Smooth muscle cell (in vitro differentiated cells): ENCODE data around the gene NDUFAF8. TPM values are rescaled to one million over a fixed set of nuclear protein-coding genes. Genes with fewer than 3 reads are reported as not detected.

Source experiments
- DNase-seq: peaks from one replicate; lab custom pipeline; 2025; ENCODE audit not compliant: unreplicated experiment; lab: John Stamatoyannopoulos, UW
- H2AFZ ChIP-seq: fragments of 200-600 bp; sonication (generic); 2 replicates; pipeline ENCODE4 v1.6.0; 2016; ENCODE audit warnings: antibody characterized with exemption, low read depth, mild to moderate bottlenecking
- H3F3A ChIP-seq: fragments of 200-600 bp; sonication (generic); 2 replicates; pipeline ENCODE4 v1.6.0; 2017; ENCODE audit warnings: antibody characterized with exemption, low read depth
- H3K27ac ChIP-seq: fragments of 200-600 bp; sonication (generic); 2 replicates; pipeline ENCODE4 v1.5.1; 2016; ENCODE audit warnings: low read depth, mild to moderate bottlenecking
- H3K27me3 ChIP-seq: fragments of 200-600 bp; sonication (generic); 2 replicates; pipeline ENCODE4 v1.6.1; 2016; ENCODE audit warnings: low read depth, mild to moderate bottlenecking
- H3K36me3 ChIP-seq: fragments of 200-600 bp; sonication (generic); 2 replicates; pipeline ENCODE4 v1.5.1; 2016; ENCODE audit warnings: low read depth
- H3K4me1 ChIP-seq: fragments of 200-600 bp; sonication (generic); 2 replicates; pipeline ENCODE4 v1.5.1; 2016; ENCODE audit warnings: low read depth
- H3K4me2 ChIP-seq: fragments of 200-600 bp; sonication (generic); 2 replicates; pipeline ENCODE4 v1.6.0; 2016; ENCODE audit warnings: mild to moderate bottlenecking
- H3K4me3 ChIP-seq: fragments of 200-600 bp; sonication (generic); 2 replicates; pipeline ENCODE4 v1.5.1; 2016; ENCODE audit warnings: mild to moderate bottlenecking
- H3K79me2 ChIP-seq: fragments of 200-600 bp; sonication (generic); 2 replicates; pipeline ENCODE4 v1.6.0; 2016; ENCODE audit warnings: low read depth, mild to moderate bottlenecking
- H3K9ac ChIP-seq: fragments of 200-600 bp; sonication (generic); 2 replicates; pipeline ENCODE4 v1.6.0; 2016; ENCODE audit warnings: low read depth
- H3K9me3 ChIP-seq: fragments of 200-600 bp; sonication (generic); replicated peaks from 2 replicates; pipeline ENCODE4 v1.5.1; 2016; ENCODE audit warnings: low read depth
- H4K20me1 ChIP-seq: fragments of 200-600 bp; sonication (generic); 2 replicates; pipeline ENCODE4 v1.6.0; 2016; ENCODE audit warnings: low read depth
- WGBS: methylation state at CpG from one replicate; pipeline ENCODE4 v1.1.7; 2016; ENCODE audit warnings: low lambda C conversion rate; 5-methylcytosine and 5-hydroxymethylcytosine counted together
- polyA plus RNA-seq: library from polyadenylated mRNA; unstranded; fragments of >200 nt; fragmentation: Nextera tagmentation; extraction: Ambion mirVana; gene quantifications from 2 replicates; pipeline ENCODE4 v1.2.1, GENCODE V29; 2016
- total RNA-seq: library from RNA; depleted of rRNA; stranded (reverse); fragments of >200 nt; gene quantifications from 2 replicates; pipeline ENCODE4 v1.2.3, GENCODE V29; 2014
- TF ChIP-seq, protein P1 (sequence below): fragments of 200-600 bp; sonication (generic); IDR thresholded peaks from 2 replicates; pipeline ENCODE4 v1.5.1; 2017; ENCODE audit warnings: borderline replicate concordance, mild to moderate bottlenecking, antibody characterized with exemption; ENCODE audit not compliant: insufficient read depth, poor library complexity, severe bottlenecking

Gene NDUFAF8
- total and polyA plus RNA-seq, 2 experiments from 2014 or later, result 60.6 to 111 TPM

GRCh38 chr17:81251709-81252301 is 12.7 kb downstream of the NDUFAF8 start:
- H2AFZ ChIP-seq, result no peak overlapping the region
- H3F3A ChIP-seq, result no peaks in the 10 kb centered on the region
- no peaks in the 10 kb centered on the region for H3K9me3 ChIP-seq
- H3K4me1 ChIP-seq, result no peaks in the 10 kb centered on the region
- H3K27me3 ChIP-seq, result no peaks in the 10 kb centered on the region
- no peaks in the 10 kb centered on the region for H3K79me2 ChIP-seq
- no peaks in the 10 kb centered on the region for H3K36me3 ChIP-seq
- no peak overlapping the region for H3K4me3 ChIP-seq
- no peak for DNase-seq
- WGBS, result 92% methylated on average over 29 of the region's 29 CpGs
- H3K9ac ChIP-seq, result no peak overlapping the region
- H3K4me2 ChIP-seq, result no peak overlapping the region
- H4K20me1 ChIP-seq, result peaks cover 23% of the 10 kb centered on the region
- no peak overlapping the region for H3K27ac ChIP-seq
- TF ChIP-seq, protein P1, sequence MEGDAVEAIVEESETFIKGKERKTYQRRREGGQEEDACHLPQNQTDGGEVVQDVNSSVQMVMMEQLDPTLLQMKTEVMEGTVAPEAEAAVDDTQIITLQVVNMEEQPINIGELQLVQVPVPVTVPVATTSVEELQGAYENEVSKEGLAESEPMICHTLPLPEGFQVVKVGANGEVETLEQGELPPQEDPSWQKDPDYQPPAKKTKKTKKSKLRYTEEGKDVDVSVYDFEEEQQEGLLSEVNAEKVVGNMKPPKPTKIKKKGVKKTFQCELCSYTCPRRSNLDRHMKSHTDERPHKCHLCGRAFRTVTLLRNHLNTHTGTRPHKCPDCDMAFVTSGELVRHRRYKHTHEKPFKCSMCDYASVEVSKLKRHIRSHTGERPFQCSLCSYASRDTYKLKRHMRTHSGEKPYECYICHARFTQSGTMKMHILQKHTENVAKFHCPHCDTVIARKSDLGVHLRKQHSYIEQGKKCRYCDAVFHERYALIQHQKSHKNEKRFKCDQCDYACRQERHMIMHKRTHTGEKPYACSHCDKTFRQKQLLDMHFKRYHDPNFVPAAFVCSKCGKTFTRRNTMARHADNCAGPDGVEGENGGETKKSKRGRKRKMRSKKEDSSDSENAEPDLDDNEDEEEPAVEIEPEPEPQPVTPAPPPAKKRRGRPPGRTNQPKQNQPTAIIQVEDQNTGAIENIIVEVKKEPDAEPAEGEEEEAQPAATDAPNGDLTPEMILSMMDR, result no peak

GRCh38 chr17:81252326-81252986 is 13.3 kb downstream of the NDUFAF8 start:
- Histone ChIP-seq H3K4me3 (no peak overlapping the region), H3K36me3 (no peaks in the 10 kb centered on the region), H3K9me3 (no peaks in the 10 kb centered on the region), H4K20me1 (peaks cover 23% of the 10 kb centered on the region), H3K9ac (no peak overlapping the region), H3K4me1 (no peaks in the 10 kb centered on the region), H3K27ac (no peak overlapping the region), H2AFZ (no peak overlapping the region), H3F3A (no peaks in the 10 kb centered on the region), H3K79me2 (no peaks in the 10 kb centered on the region), H3K4me2 (no peak overlapping the region), H3K27me3 (no peaks in the 10 kb centered on the region)
- DNase-seq, result no peak
- 94% methylated on average over 15 of the region's 15 CpGs for WGBS
- TF ChIP-seq, protein P1, result no peak

DNA sequence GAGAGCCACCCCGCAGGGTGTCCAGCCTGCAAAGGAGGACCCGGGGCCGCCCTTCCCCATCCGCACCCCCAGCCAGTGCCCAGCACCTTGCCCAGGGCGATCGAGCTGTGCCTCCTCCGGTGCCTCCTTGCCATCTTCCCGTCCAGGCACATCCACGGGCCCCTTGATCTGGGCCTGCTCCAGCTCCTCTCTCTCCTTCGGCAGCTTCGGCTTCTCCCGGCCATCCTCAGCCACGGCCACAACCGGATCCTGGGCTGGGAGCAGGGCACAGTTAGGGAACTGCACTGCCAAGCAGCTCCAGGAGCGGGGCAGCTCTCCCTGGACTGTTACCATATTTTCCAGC is 13.8 kb downstream of the NDUFAF8 start:
- Histone ChIP-seq H3K9me3 (no peaks in the 10 kb centered on the region), H3K27me3 (no peaks in the 10 kb centered on the region), H3K4me1 (no peaks in the 10 kb centered on the region), H3F3A (no peaks in the 10 kb centered on the region), H3K4me3 (no peak overlapping the region), H3K27ac (no peak overlapping the region), H3K9ac (no peak overlapping the region), H2AFZ (no peak overlapping the region), H4K20me1 (peaks cover 23% of the 10 kb centered on the region), H3K4me2 (no peak overlapping the region), H3K79me2 (no peaks in the 10 kb centered on the region), H3K36me3 (no peaks in the 10 kb centered on the region)
- WGBS, result 89% methylated on average over 15 of the region's 15 CpGs
- DNase-seq, result no peak
- TF ChIP-seq, protein P1, result no peak
